HepG2 (cell line): Measurements from ENCODE around the gene KIF26B. TPM values are rescaled to one million over a fixed set of nuclear protein-coding genes. Genes with fewer than 3 reads are reported as not detected.

Experiments used
- CENPX ChIP-seq: sonication (generic); formaldehyde crosslinking; IDR thresholded peaks from 2 replicates; pipeline ENCODE4 v1.9.0; 2021; ENCODE audit warnings: mild to moderate bottlenecking, missing genetic modification reagents, moderate library complexity
- HNRNPUL1 ChIP-seq: fragments of 200-400 bp; formaldehyde crosslinking; IDR thresholded peaks from 2 replicates; pipeline ENCODE4 v1.6.1; 2017; ENCODE audit warnings: low read depth, mild to moderate bottlenecking, low read length, moderate library complexity
- PAWR ChIP-seq: sonication (generic); formaldehyde crosslinking; IDR thresholded peaks from 2 replicates; pipeline ENCODE4 v1.4.0; 2020; ENCODE audit warnings: missing genetic modification reagents, mild to moderate bottlenecking, borderline replicate concordance
- PCBP2 ChIP-seq: fragments of 200-400 bp; formaldehyde crosslinking; optimal IDR thresholded peaks from 2 replicates; pipeline ENCODE3; 2018; ENCODE audit warnings: low read length, low read depth; ENCODE audit not compliant: poor library complexity, severe bottlenecking
- SP5 ChIP-seq: IDR thresholded peaks from 2 replicates; pipeline ENCODE4 v1.6.1; 2016; ENCODE audit warnings: low read depth, borderline replicate concordance
- TEAD2 ChIP-seq: sonication (generic); formaldehyde crosslinking; IDR thresholded peaks from 2 replicates; pipeline ENCODE4 v1.9.0; 2021; ENCODE audit warnings: missing genetic modification reagents
- ZBTB46 ChIP-seq: sonication (generic); formaldehyde crosslinking; IDR thresholded peaks from 2 replicates; pipeline ENCODE4 v1.4.0; 2020; ENCODE audit warnings: mild to moderate bottlenecking, missing genetic modification reagents, borderline replicate concordance
- ZNF709 ChIP-seq: sonication (generic); formaldehyde crosslinking; IDR thresholded peaks from 2 replicates; pipeline ENCODE4 v1.5.0; 2020; ENCODE audit warnings: mild to moderate bottlenecking, missing genetic modification reagents
- ZNF776 ChIP-seq: sonication (generic); formaldehyde crosslinking; IDR thresholded peaks from 2 replicates; pipeline ENCODE4 v1.4.0; 2020; ENCODE audit warnings: mild to moderate bottlenecking, missing genetic modification reagents
- ZNF782 ChIP-seq: sonication (generic); formaldehyde crosslinking; IDR thresholded peaks from 2 replicates; pipeline ENCODE4 v1.4.0; 2020; ENCODE audit warnings: missing genetic modification reagents, mild to moderate bottlenecking, borderline replicate concordance
- polyA plus RNA-seq, 8 experiments: library from polyadenylated mRNA; depleted of rRNA in 3 of 8; stranded (reverse) in 7 of 8; unstranded in 1 of 8; fragments of >200 nt; fragmentation: Illumina TruSeq in 4 of 8; extraction: Trizol in 4 of 8; gene quantifications; 2 replicates each; pipeline versions ENCODE4 v1.2.1 to v1.2.3, GENCODE V29; 2011 to 2016; ENCODE audit warnings: low read depth in 4 of 8, missing spikeins in 1 of 8, mixed read lengths in 1 of 8; ENCODE audit not compliant: insufficient read depth in 1 of 8
- total RNA-seq, 5 experiments: library from RNA; depleted of rRNA; stranded (reverse); fragments of >200 nt; fragmentation: Illumina TruSeq; extraction: Trizol; gene quantifications; 2 replicates each; pipeline ENCODE4 v1.2.3, GENCODE V29; 2016; ENCODE audit warnings: low read depth in 1 of 5
- TF ChIP-seq, protein P1 (sequence below): sonication (generic); formaldehyde crosslinking; IDR thresholded peaks from 2 replicates; pipeline ENCODE4 v1.8.1; 2023; ENCODE audit warnings: mild to moderate bottlenecking, moderate library complexity, missing genetic modification reagents
- TF ChIP-seq, protein P2 (sequence below): sonication (generic); formaldehyde crosslinking; IDR thresholded peaks from 2 replicates; pipeline ENCODE4 v1.5.1; 2020; ENCODE audit warnings: mild to moderate bottlenecking, missing genetic modification reagents, moderate library complexity
- TF ChIP-seq, protein P3 (sequence below): sonication (generic); formaldehyde crosslinking; IDR thresholded peaks from 2 replicates; pipeline ENCODE4 v1.4.0; 2020; ENCODE audit warnings: missing genetic modification reagents
- TF ChIP-seq, protein P4 (sequence below): sonication (generic); formaldehyde crosslinking; IDR thresholded peaks from 2 replicates; pipeline ENCODE4 v1.8.0; 2022; ENCODE audit warnings: mild to moderate bottlenecking, missing genetic modification reagents, moderate library complexity

KIF26B gene
- total and polyA plus RNA-seq, 2 of the 13 experiments (the other 11 are each of a cell fraction or from before 2014, with no cell fraction given): 0.08 to 0.09 TPM

GRCh38 chr1:245153552-245154428, 995 bp upstream of the KIF26B start (continued):
- TF ChIP-seq CENPX (CRISPR knock-in tag) (no peak), ZNF709 (CRISPR knock-in tag) (no peak), TEAD2 (CRISPR knock-in tag) (no peak), PAWR (CRISPR knock-in tag) (no peak), ZNF776 (CRISPR knock-in tag) (peak; percentile 43; the same call in 1 of the 2 replicates), ZNF782 (CRISPR knock-in tag) (no peak), PCBP2 (no peak), ZBTB46 (CRISPR knock-in tag) (no peak), HNRNPUL1 (no peak), SP5 (CRISPR knock-in tag) (no peak)
- TF ChIP-seq, protein P1, sequence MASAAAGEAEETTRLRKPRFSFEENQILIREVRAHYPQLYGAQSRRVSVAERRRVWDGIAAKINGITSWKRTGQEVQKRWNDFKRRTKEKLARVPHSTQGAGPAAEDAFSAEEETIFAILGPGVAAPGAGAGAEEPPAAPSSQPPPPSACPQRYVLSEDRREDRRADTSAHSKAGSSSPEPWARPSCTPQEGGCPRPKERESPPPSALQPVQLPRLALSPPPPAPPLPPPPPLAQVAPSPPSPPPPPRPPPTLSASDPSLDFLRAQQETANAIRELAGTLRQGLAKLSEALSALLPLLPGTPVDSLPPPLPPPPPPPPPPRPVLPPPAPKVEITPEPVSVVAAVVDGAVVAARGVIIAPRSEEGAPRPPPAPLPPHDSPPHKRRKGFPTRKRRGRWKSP (CRISPR knock-in tag): no peak
- TF ChIP-seq, protein P2, sequence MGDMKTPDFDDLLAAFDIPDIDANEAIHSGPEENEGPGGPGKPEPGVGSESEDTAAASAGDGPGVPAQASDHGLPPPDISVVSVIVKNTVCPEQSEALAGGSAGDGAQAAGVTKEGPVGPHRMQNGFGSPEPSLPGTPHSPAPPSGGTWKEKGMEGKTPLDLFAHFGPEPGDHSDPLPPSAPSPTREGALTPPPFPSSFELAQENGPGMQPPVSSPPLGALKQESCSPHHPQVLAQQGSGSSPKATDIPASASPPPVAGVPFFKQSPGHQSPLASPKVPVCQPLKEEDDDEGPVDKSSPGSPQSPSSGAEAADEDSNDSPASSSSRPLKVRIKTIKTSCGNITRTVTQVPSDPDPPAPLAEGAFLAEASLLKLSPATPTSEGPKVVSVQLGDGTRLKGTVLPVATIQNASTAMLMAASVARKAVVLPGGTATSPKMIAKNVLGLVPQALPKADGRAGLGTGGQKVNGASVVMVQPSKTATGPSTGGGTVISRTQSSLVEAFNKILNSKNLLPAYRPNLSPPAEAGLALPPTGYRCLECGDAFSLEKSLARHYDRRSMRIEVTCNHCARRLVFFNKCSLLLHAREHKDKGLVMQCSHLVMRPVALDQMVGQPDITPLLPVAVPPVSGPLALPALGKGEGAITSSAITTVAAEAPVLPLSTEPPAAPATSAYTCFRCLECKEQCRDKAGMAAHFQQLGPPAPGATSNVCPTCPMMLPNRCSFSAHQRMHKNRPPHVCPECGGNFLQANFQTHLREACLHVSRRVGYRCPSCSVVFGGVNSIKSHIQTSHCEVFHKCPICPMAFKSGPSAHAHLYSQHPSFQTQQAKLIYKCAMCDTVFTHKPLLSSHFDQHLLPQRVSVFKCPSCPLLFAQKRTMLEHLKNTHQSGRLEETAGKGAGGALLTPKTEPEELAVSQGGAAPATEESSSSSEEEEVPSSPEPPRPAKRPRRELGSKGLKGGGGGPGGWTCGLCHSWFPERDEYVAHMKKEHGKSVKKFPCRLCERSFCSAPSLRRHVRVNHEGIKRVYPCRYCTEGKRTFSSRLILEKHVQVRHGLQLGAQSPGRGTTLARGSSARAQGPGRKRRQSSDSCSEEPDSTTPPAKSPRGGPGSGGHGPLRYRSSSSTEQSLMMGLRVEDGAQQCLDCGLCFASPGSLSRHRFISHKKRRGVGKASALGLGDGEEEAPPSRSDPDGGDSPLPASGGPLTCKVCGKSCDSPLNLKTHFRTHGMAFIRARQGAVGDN (CRISPR knock-in tag): peak; percentile 56
- TF ChIP-seq, protein P3, sequence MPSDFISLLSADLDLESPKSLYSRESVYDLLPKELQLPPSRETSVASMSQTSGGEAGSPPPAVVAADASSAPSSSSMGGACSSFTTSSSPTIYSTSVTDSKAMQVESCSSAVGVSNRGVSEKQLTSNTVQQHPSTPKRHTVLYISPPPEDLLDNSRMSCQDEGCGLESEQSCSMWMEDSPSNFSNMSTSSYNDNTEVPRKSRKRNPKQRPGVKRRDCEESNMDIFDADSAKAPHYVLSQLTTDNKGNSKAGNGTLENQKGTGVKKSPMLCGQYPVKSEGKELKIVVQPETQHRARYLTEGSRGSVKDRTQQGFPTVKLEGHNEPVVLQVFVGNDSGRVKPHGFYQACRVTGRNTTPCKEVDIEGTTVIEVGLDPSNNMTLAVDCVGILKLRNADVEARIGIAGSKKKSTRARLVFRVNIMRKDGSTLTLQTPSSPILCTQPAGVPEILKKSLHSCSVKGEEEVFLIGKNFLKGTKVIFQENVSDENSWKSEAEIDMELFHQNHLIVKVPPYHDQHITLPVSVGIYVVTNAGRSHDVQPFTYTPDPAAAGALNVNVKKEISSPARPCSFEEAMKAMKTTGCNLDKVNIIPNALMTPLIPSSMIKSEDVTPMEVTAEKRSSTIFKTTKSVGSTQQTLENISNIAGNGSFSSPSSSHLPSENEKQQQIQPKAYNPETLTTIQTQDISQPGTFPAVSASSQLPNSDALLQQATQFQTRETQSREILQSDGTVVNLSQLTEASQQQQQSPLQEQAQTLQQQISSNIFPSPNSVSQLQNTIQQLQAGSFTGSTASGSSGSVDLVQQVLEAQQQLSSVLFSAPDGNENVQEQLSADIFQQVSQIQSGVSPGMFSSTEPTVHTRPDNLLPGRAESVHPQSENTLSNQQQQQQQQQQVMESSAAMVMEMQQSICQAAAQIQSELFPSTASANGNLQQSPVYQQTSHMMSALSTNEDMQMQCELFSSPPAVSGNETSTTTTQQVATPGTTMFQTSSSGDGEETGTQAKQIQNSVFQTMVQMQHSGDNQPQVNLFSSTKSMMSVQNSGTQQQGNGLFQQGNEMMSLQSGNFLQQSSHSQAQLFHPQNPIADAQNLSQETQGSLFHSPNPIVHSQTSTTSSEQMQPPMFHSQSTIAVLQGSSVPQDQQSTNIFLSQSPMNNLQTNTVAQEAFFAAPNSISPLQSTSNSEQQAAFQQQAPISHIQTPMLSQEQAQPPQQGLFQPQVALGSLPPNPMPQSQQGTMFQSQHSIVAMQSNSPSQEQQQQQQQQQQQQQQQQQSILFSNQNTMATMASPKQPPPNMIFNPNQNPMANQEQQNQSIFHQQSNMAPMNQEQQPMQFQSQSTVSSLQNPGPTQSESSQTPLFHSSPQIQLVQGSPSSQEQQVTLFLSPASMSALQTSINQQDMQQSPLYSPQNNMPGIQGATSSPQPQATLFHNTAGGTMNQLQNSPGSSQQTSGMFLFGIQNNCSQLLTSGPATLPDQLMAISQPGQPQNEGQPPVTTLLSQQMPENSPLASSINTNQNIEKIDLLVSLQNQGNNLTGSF (CRISPR knock-in tag): no peak
- TF ChIP-seq, protein P4, sequence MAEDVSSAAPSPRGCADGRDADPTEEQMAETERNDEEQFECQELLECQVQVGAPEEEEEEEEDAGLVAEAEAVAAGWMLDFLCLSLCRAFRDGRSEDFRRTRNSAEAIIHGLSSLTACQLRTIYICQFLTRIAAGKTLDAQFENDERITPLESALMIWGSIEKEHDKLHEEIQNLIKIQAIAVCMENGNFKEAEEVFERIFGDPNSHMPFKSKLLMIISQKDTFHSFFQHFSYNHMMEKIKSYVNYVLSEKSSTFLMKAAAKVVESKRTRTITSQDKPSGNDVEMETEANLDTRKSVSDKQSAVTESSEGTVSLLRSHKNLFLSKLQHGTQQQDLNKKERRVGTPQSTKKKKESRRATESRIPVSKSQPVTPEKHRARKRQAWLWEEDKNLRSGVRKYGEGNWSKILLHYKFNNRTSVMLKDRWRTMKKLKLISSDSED (CRISPR knock-in tag): no peak
